Measurements from ENCODE around the gene CTAG1B. TPM values are rescaled to one million over a fixed set of nuclear protein-coding genes. Genes with fewer than 3 reads are reported as not detected.

CTAG1B gene
- total RNA-seq, 1 donor from 2014 or later: not detected

DNA sequence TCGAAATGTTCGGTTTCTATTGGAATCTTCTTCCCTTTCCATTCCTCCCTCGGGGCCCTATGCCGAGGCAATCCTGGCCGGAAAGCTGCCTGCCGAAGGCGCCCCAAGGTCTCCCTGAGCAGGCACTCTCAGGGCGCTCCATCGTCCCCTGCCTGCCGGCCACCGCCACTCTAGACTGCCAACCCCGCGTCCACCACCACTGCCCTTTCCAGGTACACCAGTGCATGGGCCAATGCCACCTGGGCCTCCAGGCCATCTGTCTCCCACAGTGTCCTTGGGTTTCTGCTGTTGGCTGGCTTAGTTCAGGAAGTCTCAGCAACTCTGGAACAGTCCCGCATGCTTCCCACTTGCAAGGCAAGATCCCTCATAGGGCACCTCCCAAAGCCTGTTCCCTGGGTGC is 19.6 kb downstream of the CTAG1B start:
- Mint-ChIP-seq H3K27me3 (ENCODE audit: insufficient read depth, low read depth) (peaks cover 2% of the 10 kb centered on the region), H3K4me3 (no peak overlapping the region), H3K9me3 (peaks cover 35% of the 10 kb centered on the region), H3K4me1 (peaks cover 8% of the 10 kb centered on the region), H3K27ac (no peak overlapping the region), H3K36me3 (no peaks in the 10 kb centered on the region)
- no peaks in the 10 kb centered on the region for H4K20me1 ChIP-seq (ENCODE audit: low read depth)
- H3K4me2 ChIP-seq: no peak overlapping the region
- no peak for TF ChIP-seq EZH2 (IDR thresholded peaks at IDR 0.05)
- TF ChIP-seq, protein P1, sequence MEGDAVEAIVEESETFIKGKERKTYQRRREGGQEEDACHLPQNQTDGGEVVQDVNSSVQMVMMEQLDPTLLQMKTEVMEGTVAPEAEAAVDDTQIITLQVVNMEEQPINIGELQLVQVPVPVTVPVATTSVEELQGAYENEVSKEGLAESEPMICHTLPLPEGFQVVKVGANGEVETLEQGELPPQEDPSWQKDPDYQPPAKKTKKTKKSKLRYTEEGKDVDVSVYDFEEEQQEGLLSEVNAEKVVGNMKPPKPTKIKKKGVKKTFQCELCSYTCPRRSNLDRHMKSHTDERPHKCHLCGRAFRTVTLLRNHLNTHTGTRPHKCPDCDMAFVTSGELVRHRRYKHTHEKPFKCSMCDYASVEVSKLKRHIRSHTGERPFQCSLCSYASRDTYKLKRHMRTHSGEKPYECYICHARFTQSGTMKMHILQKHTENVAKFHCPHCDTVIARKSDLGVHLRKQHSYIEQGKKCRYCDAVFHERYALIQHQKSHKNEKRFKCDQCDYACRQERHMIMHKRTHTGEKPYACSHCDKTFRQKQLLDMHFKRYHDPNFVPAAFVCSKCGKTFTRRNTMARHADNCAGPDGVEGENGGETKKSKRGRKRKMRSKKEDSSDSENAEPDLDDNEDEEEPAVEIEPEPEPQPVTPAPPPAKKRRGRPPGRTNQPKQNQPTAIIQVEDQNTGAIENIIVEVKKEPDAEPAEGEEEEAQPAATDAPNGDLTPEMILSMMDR (IDR thresholded peaks at IDR 0.05): no peak
- DNase-seq (ENCODE audit: low spot score): no peak
- no peak overlapping the region for H3K9ac ChIP-seq
- no peaks in the 10 kb centered on the region for H3F3A ChIP-seq (ENCODE audit: low read depth)
- no peak overlapping the region for H3K4me3 ChIP-seq
- no peak overlapping the region for H3K27ac ChIP-seq
- H3K9me3 ChIP-seq (ENCODE audit: low read depth): no peaks in the 10 kb centered on the region
- H3K4me1 ChIP-seq: no peaks in the 10 kb centered on the region
- H3K36me3 ChIP-seq: no peaks in the 10 kb centered on the region
- no peaks in the 10 kb centered on the region for H3K79me2 ChIP-seq (ENCODE audit: low read depth)
- no peak overlapping the region for H2AFZ ChIP-seq (replicated peaks)
- H3K27me3 ChIP-seq: no peaks in the 10 kb centered on the region

DNA sequence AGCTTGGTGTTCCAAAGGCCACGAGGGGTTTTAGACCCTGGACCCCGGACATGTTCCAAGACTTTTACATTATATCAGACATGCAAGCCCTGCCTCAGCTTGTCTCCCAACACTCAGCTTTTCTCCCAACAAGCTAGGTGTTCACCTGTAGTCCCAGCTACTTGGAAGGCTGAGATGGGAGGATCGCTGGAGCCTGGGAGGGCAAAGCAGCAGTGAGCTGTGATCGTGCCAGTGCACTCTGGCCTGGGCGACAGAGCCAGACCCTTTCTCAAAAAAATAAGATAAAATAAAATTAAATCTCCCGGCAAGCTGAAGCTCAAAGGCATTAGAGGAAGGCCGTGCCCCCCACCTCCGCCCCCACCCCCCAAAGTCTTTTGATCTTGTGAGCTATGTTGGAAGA is 20.4 kb downstream of the CTAG1B start:
- H3K27me3 ChIP-seq: no peaks in the 10 kb centered on the region
- no peak for DNase-seq (ENCODE audit: low spot score)
- no peaks in the 10 kb centered on the region for H3K9me3 ChIP-seq (ENCODE audit: low read depth)
- no peaks in the 10 kb centered on the region for H3K36me3 ChIP-seq
- H3K27me3 Mint-ChIP-seq (ENCODE audit: insufficient read depth, low read depth): peaks cover 4% of the 10 kb centered on the region
- no peaks in the 10 kb centered on the region for H3K79me2 ChIP-seq (ENCODE audit: low read depth)
- no peak overlapping the region for H2AFZ ChIP-seq (replicated peaks)
- H3K36me3 Mint-ChIP-seq: no peaks in the 10 kb centered on the region
- no peak overlapping the region for H3K27ac Mint-ChIP-seq
- peaks cover 37% of the 10 kb centered on the region for H3K9me3 Mint-ChIP-seq
- peaks cover 8% of the 10 kb centered on the region for H3K4me1 Mint-ChIP-seq
- no peaks in the 10 kb centered on the region for H4K20me1 ChIP-seq (ENCODE audit: low read depth)
- no peak overlapping the region for H3K27ac ChIP-seq
- H3K4me3 ChIP-seq: no peak overlapping the region
- no peak overlapping the region for H3K9ac ChIP-seq
- no peaks in the 10 kb centered on the region for H3K4me1 ChIP-seq
- no peak overlapping the region for H3K4me3 Mint-ChIP-seq
- no peaks in the 10 kb centered on the region for H3F3A ChIP-seq (ENCODE audit: low read depth)
- H3K4me2 ChIP-seq: no peak overlapping the region
- no peak for TF ChIP-seq EZH2phosphoT487 (IDR thresholded peaks at IDR 0.05)
- no peak for TF ChIP-seq EZH2 (IDR thresholded peaks at IDR 0.05)
- TF ChIP-seq, protein P1 (IDR thresholded peaks at IDR 0.05): no peak

DNA sequence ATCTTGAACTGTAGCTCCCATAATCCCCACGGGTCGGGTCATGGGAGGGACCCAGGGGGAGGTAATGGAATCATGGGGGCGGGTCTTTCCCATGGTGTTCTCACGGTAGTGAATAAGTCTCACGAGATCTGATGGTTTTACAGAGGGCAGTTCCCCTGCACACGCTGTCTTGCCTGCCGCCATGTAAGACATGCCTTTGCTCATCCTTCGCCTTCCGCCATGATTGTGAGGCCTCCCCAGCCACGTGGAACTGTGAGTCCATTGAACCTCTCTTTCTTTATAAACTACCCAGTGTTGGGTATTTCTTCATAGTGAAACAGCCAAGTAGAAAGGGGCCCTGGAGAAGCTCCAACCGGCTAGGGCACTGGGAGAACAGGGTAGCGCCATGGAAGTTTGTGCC is 21.9 kb downstream of the CTAG1B start:
- Histone ChIP-seq H3K9me3 (ENCODE audit: low read depth) (no peaks in the 10 kb centered on the region), H3K79me2 (ENCODE audit: low read depth) (no peaks in the 10 kb centered on the region), H3K4me1 (no peaks in the 10 kb centered on the region), H3K27ac (no peak overlapping the region), H3K4me3 (no peak overlapping the region), H3K4me2 (no peak overlapping the region), H2AFZ (replicated peaks) (no peak overlapping the region), H3K36me3 (no peaks in the 10 kb centered on the region), H3K9ac (no peak overlapping the region), H4K20me1 (ENCODE audit: low read depth) (no peaks in the 10 kb centered on the region), H3K27me3 (no peaks in the 10 kb centered on the region), H3F3A (ENCODE audit: low read depth) (no peaks in the 10 kb centered on the region)
- no peak overlapping the region for H3K4me3 Mint-ChIP-seq
- DNase-seq (ENCODE audit: low spot score): no peak
- peaks cover 8% of the 10 kb centered on the region for H3K4me1 Mint-ChIP-seq
- no peaks in the 10 kb centered on the region for H3K36me3 Mint-ChIP-seq
- peaks cover 44% of the 10 kb centered on the region for H3K9me3 Mint-ChIP-seq
- TF ChIP-seq, protein P1 (IDR thresholded peaks at IDR 0.05): no peak
- no peak for TF ChIP-seq EZH2phosphoT487 (IDR thresholded peaks at IDR 0.05)
- no peak for TF ChIP-seq EZH2 (IDR thresholded peaks at IDR 0.05)
- peaks cover 9% of the 10 kb centered on the region for H3K27me3 Mint-ChIP-seq (ENCODE audit: insufficient read depth, low read depth)
- H3K27ac Mint-ChIP-seq: no peak overlapping the region
